HG02840 (cell line): ENCODE results near the gene RIGI.
"Not testable (repeated sequence)": the region's sequence is repeated elsewhere in the genome, so short reads cannot be mapped to it uniquely, and the experiment has no call there.

ENCODE experiments used
- ATAC-seq: cut with Tn5 transposase; IDR thresholded peaks from one replicate; pipeline ENCODE4 v1.9.1; 2021; ENCODE audit warnings: mild to moderate bottlenecking, moderate library complexity, moderate number of reproducible peaks; ENCODE audit not compliant: unreplicated experiment, low FRiP score

RIGI gene

DNA sequence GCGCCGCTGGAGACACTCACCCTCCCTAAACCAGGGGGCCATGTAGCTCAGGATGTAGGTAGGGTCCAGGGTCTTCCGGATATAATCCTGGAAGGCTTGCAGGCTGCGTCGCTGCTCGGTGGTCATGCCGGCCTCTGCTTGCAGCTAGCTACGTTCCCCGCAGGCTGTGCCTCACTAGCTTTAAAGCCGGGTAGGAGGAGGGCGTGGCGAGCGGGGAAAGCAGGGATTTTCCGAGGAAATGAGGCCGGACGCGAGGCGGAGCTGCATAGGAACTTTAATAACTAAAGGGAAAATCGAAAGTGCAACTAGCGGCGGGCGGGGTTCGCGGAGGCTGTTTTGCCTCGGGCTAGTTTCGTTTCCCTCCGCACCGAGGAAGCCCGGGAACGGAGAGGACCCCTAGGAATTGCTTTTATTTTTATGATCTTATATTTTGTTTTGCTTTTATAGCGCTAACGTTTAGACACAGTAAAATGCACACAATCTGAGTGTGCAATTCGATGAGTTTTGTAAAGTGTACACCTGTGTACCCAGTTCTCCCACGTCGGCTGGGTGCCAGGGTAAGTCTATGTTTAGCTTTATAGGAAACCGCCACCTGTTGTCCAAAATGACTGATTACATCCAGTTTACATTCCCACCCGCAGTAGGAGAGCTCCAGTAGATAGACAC, at the start of gene RIGI:
TSS of gene RIGI (minus strand) at position 156 of the 666 bp plus-strand sequence. CDS start at position 126, 30 bp downstream.
- ATAC-seq: peak; percentile 66

DNA sequence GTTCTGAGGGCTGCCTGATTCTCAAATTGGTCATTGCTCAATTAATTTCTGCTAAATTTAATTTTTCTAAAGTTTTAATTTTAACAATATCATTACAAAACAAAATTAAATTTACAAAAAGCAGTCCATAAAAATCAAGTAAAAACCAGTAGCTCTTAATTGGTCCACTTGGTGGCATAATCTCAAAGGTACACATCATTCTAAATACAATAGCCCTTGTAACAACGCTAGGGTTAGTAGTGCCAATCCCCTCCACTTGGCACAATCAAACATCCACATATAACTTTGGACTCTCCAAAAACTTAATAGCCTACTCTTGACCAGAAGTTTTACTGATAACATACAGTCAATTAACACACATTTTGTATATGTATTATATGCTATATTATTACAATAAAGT, 48.9 kb upstream of the RIGI start:
- no peak for ATAC-seq

DNA sequence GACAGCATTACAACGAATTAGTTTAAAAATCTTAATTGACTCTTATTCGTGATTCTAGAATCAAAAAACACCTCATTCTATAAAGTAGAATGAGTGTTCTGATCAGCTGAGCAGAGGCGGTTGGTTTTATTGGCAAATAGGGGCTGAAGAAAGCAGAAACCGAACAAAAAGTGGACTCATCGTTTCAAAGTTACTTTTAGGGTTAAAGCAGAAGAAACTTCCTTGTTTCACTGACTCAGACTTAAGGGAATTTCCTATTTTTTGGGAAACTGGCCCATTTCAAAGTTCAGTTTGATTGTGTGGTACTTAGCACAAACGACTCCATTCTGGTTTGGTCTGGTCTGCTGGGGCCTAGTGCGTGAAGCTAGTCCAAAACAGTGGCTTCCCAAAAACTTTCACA, 47.8 kb upstream of the RIGI start:
- ATAC-seq: no peak

DNA sequence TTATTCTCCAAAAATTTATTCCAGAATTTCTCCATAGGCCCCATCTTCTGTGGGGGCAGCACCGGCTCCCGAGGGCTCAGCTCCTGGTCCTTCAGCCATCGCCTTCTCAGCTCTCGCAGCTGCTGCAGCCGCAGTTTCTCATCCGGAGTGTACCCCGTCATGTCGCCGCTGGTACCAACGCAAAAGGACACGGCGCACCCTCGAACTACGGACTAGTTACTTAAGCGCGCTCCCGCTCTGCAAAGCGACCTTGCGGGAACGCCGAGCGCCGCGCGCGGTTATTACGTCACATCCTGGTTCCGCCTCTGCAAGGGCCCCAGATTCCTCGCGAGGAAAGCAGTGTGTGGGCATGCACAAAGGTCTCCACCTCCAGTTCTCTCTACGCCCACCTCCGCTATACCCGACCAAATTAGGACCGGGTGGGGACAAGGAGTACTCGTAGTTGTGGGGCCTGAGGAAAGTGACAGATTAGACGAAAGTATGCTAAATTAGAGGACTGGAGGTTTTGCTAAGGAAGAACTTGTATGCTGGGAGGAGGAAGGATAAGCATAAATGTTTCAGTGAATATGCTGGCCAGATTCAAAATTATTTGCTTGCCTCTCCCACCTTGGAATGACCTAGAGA, 47.0 kb upstream of the RIGI start, which contains the start of gene NDUFB6:
TSS of gene NDUFB6 (minus strand) at position 260 of the 624 bp plus-strand sequence. CDS start at position 161, 99 bp downstream.
- peak; percentile 88 for ATAC-seq

DNA sequence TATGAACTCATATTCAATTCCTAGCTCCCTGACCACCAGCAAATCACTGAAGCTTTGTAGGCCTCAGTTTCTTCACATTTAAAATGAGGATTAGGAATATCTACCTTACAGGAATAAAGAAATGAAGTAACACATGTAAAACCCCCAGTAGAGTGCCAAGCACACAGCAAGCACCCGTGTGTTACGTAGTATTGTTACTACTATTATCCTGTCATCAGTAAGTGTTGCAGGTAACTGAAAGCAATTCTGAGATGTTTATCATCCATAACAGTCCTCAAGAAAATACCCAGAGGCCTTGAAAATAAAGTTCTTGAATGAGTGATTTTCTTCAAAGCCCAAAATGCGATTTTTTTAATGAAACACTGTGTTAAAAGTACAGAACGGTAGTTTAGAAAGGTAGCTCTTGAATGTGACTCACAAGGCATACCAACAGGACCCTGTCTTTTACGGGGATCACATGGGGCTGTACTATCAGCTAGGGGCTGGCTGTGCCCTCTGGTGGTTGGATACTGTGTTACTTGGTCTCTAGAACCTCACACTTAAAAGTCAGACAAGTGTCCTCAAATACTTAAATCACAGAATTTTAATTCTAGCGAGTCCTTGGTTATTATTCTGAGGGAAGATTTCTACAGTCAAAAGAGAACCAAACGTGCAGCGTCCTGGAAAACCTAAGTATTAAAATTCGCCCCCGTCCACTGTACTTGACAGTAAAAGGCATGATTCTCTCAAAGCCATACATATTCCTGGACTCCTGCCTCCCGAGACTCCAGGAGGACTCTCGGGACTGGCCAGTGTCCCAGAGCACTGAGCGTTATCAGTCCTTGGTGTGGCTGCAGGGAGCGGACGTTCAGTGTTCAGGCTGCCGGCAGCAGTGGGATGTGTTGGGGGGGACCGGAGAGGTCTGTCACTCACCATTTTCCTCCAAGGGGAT, 46.2 kb upstream of the RIGI start:
- ATAC-seq: peak; percentile 86

DNA sequence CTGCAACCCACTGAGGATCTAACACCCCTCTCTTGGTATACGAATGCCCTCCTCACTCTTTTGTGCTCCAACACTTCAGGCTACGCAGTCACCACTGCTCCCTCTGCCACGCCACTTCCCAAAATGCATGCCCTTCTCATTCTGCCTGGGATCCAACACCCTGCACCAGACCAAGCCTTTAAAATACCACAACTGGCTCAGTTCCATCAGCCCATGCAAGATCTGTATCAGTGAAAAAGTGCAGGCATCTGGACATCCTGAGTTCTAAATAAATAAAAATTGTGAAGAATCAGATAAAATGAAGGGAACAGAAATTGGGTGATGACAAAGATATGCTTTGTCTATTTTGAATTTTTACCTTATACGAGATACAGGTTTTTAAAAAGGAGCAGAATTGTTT, 44.3 kb upstream of the RIGI start:
- no peak for ATAC-seq

DNA sequence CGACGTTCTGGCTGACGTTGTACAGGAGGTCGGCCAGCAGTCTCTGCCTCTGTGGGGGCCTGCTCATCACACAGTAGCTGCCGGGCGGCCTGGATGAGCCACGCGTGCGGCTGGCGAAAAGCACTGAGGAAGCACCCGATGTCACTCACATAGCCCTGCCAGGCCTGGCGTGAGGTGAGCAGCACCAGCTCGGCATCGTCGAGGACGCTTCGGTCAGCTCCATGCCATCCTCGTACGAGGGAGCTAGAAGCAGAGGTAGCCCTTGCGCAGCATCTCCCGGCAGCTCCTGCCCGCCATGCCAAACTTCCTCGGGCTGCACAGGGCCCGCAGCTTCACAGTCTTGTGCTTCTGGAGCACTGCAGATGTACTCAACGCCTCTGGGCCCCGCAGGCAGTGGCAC, 40.8 kb upstream of the RIGI start:
- no peak for ATAC-seq

DNA sequence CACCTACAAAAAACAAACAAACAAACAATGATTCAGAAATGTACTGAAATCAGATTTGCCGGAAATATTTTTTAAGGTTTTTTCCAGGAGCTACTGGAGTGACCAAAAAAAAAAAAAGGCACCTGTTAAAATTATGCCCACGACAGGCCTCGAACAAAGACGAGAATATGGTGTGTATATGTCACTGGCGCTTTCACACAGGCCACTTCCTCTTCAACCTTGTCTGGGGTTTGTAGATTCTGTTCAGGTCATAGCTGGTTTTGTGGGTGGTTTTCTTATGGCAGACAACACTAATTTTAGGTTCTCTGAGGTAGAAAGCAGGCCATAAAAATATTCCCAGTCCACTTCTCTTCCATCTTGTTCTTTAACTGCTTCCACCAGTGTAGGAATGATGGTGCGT, 40.0 kb upstream of the RIGI start:
- no peak for ATAC-seq

DNA sequence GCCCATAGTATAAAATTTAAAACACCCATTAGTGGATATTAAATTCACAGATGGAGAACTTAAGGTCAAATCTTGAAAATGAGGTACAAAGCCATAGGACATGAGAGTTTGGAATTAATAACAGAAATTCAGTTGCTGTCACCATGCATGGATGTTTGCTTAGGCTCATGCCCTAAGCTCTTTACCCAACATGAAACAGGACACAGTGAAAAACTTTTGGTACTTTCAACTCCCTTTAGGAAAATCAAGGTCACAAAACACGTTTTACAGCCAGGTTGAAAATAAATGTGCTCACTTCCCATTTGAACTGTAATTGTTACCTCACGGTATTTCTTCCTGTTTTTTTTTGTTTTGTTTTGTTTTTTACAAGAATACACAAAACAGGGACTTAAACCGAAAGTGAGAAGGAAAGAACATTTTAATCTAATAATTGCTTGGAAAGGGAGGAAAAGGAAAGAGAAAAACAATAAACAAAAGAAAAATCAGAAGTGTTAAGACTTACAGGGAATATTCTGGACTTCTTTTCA, 32.5 kb upstream of the RIGI start:
- no peak for ATAC-seq

DNA sequence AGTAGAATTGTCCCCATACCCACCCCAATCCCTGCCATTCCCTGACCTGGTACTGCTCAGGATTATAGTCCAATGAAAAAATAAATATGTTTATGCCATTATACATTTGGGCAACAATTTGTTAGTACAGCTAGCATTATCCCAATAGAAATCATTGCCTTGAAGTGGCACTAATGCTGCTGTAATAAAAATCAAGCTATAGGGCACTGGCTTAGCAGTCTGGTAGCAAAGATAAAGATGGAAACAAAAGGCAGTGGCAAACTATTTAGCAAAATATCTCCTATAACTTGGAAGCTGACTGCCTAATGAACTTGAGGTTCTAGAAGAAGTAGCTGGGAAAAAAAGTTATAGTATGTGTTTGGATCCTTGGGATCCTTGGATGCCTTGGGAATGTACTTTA, 28.6 kb upstream of the RIGI start:
- ATAC-seq: no peak

DNA sequence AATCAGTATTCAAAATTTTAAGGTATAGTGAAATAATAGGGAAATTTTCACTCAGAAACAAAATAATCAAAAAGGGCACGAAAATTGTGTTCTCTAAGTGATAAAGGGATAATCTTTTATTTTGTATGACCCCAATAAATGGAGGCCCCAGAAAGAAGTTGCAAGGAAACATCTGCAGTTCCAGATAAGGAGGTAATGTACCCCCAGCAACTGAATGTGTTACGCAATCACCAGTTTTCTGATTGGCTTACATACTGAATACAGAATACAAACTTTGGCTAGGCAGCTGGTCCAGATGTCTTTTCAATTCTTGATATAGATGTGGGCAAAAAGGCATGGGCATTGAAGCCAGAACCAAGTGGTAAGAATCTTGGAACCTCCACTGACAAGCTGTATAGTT, 28.1 kb upstream of the RIGI start:
- ATAC-seq: no peak

DNA sequence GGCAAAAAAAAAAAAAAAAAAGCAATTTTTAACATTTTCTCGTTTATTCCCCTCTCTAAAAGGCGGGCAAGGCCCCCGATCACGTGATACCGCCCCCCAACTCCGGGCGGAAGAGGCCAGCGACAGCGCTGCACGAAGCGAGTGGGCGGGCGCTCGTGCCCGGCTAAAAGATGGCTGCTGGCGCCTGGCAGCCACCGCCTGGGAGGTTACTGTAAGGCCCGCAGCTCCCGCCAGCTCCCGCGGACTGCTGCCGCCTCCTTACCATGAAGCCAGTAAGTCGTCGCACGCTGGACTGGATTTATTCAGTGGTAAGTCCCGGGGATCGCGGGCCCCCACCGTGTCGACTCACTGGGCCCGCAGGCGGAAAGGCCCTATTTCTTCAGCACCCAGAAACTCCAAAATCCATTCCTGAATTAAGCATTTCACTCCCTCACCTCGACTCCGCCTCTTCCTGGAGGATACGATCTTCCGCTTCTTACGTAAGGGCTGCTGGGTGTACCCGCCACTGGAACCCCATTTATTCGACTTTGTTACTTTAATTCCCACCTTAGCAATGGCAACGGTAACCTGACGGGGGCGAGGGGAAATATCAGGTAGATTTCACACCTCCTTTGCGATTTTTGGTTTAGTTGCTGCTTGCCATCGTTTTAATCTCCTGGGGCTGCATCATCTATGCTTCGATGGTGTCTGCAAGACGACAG, 26.3 kb upstream of the RIGI start, which contains the start of the genes SMIM27 and TOPORS:
TSS of gene SMIM27 (plus strand) at position 156 of the 701 bp plus-strand sequence. CDS start at position 264, 108 bp downstream.
TSS of gene TOPORS (minus strand) at position 415 of the 701 bp plus-strand sequence. CDS start at position 265, 150 bp downstream.
- ATAC-seq: peak; percentile 66

DNA sequence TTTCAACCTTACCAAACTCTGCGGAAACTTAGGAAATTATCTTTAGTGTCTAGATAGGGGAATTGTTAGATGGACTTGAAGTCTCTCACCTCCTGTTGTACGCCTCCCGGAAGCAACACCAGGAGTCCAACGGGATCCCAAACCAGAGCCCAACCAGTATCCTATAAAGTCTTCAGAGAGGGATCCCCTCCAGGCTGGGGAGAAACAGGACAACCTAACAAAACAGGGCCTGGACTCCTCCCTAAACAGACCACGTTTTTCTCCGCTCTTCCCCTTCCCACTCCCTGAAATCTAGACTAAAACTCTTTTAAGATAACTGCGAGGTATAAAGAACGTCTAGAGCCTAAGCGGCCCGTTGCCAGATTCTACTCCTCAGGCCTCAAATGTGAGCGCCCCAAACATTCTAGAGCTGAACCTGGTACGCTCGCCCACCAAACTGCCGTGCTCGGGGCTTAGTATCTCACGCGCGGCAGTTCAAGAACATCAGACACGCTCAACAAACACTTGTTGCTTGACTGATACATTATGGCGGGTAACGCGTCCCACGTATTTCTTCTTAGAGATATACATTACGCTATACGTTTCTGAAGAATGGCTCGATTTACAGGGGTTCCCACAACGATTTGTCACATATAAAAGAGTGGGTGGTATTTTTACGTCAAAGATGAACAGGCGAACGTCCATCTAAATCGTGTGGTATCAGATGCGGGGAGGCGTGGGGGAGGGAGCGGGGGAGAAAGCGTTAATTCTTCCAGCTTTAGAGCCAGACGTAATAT, 25.5 kb upstream of the RIGI start:
- ATAC-seq: peak; percentile 14

DNA sequence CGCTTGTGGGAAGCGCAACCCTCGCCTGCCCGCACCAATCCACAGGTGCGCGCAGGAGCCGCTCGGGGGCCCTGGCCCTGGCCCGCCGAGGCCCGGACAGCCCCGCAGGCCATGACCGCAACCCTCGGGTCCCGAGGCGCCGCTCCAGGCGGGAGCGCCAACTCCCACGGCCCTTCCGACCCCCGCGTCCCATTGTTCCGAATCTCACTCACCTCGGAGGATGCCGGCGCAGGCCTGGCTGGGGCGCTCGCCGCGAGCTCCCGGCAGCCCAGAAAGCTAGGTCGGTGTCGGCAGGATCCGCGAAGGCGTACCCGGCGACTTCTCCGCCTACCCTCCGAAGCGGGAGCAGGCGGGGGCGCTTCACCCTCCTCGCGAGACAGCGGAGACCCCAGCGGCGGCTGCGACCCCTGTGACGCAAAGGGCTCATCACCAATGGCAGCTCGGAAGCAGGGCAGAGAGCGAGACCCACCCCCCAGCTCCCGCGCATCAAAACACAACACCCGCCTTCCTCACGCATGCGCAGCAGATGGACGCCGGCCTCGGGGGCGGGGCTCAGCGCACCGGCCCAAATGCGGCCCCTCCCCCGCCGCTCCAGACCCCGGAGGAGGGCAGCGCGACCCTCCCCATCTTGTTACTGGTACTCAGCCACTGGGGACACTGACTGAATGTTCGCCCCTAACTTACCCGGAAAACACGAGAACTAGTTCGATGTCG, 24.7 kb upstream of the RIGI start:
- peak; percentile 75 for ATAC-seq

DNA sequence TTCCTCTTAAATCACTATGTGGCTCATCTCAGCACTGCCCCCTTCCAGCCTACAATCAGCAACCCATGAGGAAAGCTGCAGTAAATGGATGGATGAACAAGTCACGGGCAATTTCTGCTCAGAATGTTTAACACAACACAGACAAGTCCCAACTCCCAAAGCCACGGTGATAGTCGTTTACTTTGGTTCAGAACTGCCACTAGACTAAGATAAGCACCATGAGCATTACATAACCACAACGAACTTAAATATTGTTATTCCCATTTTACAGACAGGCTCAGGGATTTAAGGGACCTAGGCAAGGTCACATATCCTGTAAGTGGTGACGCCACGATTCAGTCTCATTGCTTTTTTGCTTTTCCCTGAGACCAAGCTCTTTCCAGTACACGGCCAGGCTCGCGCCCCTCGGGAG, 24.2 kb upstream of the RIGI start:
- no peak for ATAC-seq

DNA sequence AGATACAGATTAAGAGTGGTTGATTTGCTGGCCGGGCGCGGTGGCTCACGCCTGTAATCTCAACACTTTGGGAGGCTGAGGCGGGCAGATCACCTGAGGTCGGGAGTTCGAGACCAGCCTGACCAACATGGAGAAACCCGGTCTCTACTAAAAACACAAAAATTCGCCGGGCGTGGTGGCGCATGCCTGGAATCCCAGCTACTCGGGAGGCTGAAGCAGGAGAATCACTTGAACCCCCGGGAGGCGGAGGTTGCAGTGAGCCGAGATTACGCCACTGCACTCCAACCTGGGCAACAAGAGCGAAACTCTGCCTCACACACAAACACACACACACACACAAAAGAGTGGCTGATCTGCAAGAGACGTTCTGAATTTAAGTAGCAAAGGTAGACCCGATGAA, 22.2 kb upstream of the RIGI start:
- not testable (repeated sequence) for ATAC-seq

DNA sequence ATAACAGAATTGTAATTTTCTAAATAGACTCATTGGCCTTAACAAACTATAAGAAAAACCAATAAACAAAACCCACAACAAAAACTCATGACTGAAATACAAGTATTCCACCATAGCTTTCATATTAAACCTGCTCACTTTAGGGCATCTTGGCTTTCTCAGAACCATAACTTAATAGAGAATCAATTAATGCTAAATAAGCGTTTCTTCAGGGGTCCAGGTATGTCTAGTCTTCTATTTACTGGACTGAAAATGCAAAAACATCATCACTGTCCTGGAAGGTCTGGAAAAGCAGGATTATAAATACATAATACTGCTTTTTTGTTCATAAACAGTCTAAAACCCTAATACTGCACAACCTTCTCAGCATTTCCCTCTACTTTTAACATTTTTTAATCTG, 19.9 kb upstream of the RIGI start:
- no peak for ATAC-seq

DNA sequence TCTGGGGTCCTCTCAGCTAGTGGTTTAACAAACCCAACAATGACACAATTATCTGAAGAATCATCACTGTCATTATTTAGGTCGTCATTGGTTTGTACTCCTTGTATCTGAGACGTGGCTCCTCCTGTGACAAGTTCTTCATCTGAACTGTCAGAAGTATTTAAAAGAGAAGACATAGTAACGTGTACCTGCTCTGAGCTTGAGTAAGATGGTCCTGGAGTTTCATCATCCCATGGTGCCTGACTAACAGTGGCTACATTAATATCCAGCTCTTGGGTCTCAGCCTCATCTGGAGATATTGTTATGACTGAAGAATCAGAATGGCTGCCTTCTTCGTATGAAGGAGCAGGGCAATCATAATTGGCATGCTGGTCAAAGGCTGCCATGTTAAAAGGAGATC, 17.1 kb upstream of the RIGI start:
- ATAC-seq: no peak

DNA sequence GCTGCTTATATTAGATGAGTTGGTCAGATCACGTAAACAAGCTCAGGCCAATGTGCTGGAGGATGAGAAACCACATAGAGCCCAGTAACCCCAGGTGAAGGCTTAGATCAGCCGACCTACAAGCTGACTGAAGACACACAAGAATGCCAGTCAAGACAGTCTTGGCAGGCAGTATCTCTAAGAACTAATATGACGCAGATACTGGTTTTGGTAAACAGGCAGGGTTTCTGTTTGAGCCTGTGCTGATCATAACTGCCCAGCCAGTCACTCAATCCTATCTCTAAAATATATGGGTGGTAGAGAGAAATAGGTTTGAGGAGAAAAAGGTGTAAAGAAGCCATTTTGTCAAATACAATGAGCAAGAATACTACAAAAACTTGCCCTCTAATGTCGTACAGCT, 7.8 kb upstream of the RIGI start:
- no peak for ATAC-seq
